ENCODE results near the gene VCAN.

Gene VCAN

GRCh38 chr5:83570916-83571315 lies 99.4 kb downstream of the VCAN start:
- DNase-seq: peak; percentile 42

- DNase-seq: no peak
Measured at GRCh38 chr5:83572271-83572670, 100.7 kb downstream of the VCAN start.

- DNase-seq: no peak
Measured at GRCh38 chr5:83576341-83576740, 104.8 kb downstream of the VCAN start.

GRCh38 chr5:83577036-83577636 lies 105.6 kb downstream of the VCAN start:
- DNase-seq: peak; percentile 13

- DNase-seq: peak; percentile 40
Measured at GRCh38 chr5:83583859-83584258, 112.3 kb downstream of the VCAN start.

GRCh38 chr5:83586874-83587776 lies 115.6 kb downstream of the VCAN start:
- DNase-seq: peak; percentile 56

GRCh38 chr5:83589786-83590185 lies 118.2 kb downstream of the VCAN start:
- no peak for DNase-seq

- DNase-seq: no peak
Measured at GRCh38 chr5:83590966-83591365, 119.4 kb downstream of the VCAN start.

GRCh38 chr5:83595217-83595616 lies 123.7 kb downstream of the VCAN start:
- no peak for DNase-seq

- peak; percentile 35 for DNase-seq
Measured at GRCh38 chr5:83608122-83608521, 136.6 kb downstream of the VCAN start.

- no peak for DNase-seq
Measured at GRCh38 chr5:83614841-83615240, 143.3 kb downstream of the VCAN start.

- DNase-seq: peak; percentile 4
Measured at GRCh38 chr5:83628360-83628759, 156.8 kb downstream of the VCAN start.
